ENCODE measurements around the gene HBM.
"Not testable (repeated sequence)": the region's sequence is repeated elsewhere in the genome, so short reads cannot be mapped to it uniquely, and the experiment has no call there.

HBM gene

GRCh38 chr16:170088-170507, 4.3 kb downstream of the HBM start:
- not testable (repeated sequence) for DNase-seq

GRCh38 chr16:170788-171187, 5.0 kb downstream of the HBM start:
- no peak for DNase-seq

- not testable (repeated sequence) for DNase-seq
Measured at GRCh38 chr16:172374-172941, 6.7 kb downstream of the HBM start, which contains the start of gene HBA2. Gene HBA2 (plus strand): TSS chr16:172876. CDS start chr16:172913, 37 bp downstream.

GRCh38 chr16:173211-173854, 7.6 kb downstream of the HBM start:
- DNase-seq: not testable (repeated sequence)

- not testable (repeated sequence) for DNase-seq
Measured at GRCh38 chr16:173928-174769, 8.4 kb downstream of the HBM start.

- DNase-seq: no peak
Measured at GRCh38 chr16:175011-175949, 9.5 kb downstream of the HBM start.

- not testable (repeated sequence) for DNase-seq
Measured at GRCh38 chr16:176006-176405, 10.2 kb downstream of the HBM start.

- DNase-seq: not testable (repeated sequence)
Measured at GRCh38 chr16:176477-177382, 11.0 kb downstream of the HBM start, which contains the start of gene HBA1. Gene HBA1 (plus strand): TSS chr16:176680. CDS start chr16:176717, 37 bp downstream.

- DNase-seq: no peak
Measured at GRCh38 chr16:177394-177822, 11.6 kb downstream of the HBM start.

GRCh38 chr16:177981-178667, 12.3 kb downstream of the HBM start:
- no peak for DNase-seq

GRCh38 chr16:178668-179015, 12.9 kb downstream of the HBM start:
- no peak for DNase-seq

- DNase-seq: no peak
Measured at GRCh38 chr16:179211-180092, 13.7 kb downstream of the HBM start.

GRCh38 chr16:180101-180675, 14.4 kb downstream of the HBM start, which contains the start of gene HBQ1:
Gene HBQ1 (plus strand): TSS chr16:180459. CDS start chr16:180487, 28 bp downstream.
- DNase-seq: no peak

- peak; percentile 30 for DNase-seq
Measured at GRCh38 chr16:180681-181564, 15.1 kb downstream of the HBM start.

GRCh38 chr16:181565-182021, 15.8 kb downstream of the HBM start:
- DNase-seq: no peak

- no peak for DNase-seq
Measured at GRCh38 chr16:183005-183404, 17.2 kb downstream of the HBM start.

GRCh38 chr16:185213-185612, 19.4 kb downstream of the HBM start:
- DNase-seq: no peak

GRCh38 chr16:185691-186090, 19.9 kb downstream of the HBM start:
- no peak for DNase-seq
